ENCODE data around the gene ARL6.
"Not testable (repeated sequence)": the region's sequence is repeated elsewhere in the genome, so short reads cannot be mapped to it uniquely, and the experiment has no call there.

Gene ARL6

DNA sequence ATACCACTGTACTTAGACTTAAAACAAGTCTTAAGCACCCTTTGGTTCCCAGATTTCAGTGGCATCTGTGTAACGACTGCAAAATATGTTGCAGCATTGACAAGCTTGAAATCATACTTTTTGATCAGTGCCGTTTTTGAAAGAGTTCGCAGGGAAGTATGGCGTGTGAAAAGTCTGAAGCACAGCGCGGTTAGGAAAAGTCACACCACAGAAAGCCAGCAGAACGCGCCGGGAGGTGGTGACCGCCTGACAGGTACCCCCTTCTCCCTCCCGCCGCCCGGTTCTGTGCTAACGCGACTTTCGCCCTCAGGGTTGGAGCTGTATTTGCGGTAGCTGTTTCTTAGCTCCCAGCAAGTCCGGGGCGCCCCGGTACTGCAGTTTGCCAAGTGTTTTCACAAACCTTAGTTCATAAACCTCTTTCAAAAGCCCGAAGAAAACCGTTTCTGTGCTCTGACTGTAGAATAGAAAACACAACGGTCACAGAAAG lies 56.8 kb downstream of the ARL6 start:
- peak in 1 of 2 donors; percentile 32 for DNase-seq (ENCODE audit: low read depth in 2 of 2)

DNA sequence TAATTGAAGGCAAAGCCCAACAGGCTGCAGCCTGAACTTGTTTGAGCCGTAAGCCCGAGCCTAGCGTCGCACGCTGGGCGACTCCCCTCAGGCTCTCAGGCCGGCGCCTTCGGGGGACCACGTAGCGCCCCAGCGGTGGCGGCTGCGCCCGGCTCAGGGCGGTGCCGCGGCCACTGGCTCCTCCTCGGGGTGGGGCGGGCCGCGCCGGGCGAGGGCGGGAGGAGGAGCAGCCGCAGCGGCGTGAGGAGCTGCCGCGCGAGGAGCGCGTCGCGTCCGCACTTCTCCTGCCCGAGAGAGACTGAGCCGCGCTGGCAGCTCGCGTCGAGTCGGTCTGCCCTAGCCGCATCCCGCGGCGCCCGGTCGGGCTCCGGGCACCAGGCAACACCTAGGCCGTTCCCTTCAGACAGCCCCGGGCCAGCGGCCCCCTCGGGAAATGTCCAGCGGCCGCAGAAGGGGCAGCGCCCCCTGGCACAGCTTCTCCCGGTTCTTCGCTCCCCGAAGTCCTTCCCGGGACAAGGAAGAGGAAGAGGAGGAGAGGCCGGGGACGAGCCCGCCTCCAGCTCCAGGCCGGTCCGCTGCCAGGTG lies 57.3 kb downstream of the ARL6 start, which contains the start of gene CRYBG3:
CRYBG3 (plus strand) TSS at position 238 of the 585 bp plus-strand sequence; CDS start at position 434, 196 bp downstream.
- DNase-seq (ENCODE audit: low read depth in 2 of 2): peak; percentile 75 to 81

DNA sequence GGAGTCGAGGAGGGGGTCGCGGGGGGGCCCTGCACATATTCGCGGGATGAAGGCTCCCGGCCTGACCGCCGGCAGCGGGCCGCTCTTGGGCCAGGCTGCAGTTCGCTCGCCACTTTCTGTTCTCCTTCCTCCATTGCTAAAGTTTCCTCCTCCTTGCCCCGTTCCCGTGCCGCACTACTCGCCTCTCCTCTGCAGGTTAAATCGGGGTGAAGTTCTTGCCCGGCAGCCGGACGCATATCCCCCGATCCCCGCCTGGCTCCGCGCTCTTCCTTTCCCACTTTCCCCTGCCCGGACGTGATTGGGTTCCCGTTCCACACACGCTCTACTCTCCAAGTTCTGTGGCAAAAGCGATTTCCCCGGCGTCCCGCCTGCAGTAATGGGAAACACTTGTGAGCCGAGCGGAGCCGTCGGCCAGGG lies 57.8 kb downstream of the ARL6 start:
- no peak for DNase-seq (ENCODE audit: low read depth in 2 of 2)

DNA sequence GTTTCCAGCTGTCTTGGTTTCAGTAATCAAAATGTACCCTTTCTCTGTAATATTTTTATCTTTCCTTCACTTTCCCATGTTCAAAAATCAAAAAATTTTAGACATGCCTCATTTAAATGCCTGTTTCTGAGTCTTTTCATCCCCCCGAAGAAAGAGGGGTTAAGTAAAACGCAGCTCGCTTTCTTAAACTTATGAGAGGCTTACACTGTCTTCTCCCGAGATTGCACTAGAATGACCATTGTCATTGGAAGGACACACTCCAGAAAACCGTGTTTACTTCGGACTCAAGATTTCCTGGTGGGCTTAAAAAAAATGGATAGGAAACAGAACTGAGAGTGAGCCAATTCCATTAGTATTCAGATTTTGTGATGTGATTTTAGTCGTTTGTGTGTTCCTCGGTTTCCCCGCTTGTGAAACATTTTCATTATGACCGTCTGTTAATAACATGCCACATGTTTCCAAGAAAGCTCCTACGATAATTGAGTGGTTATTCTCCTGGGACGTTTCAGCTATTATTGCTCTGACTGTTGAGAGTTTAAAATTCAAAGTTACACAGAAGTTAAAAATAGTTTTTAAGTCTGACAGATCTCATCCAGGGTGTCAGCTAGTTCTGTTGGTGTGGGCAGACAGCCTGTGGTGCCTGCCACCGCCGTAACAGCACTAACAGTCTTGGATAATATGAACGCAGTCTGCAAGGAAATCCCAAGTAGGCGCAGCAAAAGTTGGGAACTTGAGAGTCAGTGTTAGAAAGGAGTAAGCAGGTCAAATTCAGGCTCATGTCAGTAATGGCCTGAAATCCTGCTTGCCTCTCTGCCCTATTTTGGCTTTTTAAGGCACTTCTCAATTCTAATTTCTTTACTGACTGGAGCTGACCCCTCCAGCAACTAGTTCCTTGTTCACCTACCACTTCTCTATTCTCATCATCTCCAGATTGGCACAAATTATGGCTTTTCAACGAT lies 58.8 kb downstream of the ARL6 start:
- no peak for DNase-seq (ENCODE audit: low read depth in 2 of 2)

DNA sequence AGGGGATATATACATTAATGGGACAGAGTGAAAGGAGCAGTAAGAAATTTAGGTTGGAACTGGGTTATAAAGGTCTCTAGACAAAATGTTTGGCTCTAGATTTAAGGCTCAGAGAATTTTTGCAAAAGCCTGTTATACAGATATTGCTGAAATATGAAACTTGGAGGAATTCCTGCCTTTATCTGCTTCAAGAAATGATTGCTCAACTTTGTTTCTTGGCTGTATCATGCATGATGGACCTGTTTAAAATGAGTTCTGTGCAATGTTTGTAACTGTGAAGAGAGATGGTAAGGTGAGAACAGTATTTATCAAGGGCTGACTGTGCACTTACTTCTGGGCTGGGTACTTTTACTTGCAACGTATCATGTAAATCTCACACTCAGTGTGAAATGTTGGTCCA lies 60.5 kb downstream of the ARL6 start:
- no peak for DNase-seq (ENCODE audit: low read depth in 2 of 2)

DNA sequence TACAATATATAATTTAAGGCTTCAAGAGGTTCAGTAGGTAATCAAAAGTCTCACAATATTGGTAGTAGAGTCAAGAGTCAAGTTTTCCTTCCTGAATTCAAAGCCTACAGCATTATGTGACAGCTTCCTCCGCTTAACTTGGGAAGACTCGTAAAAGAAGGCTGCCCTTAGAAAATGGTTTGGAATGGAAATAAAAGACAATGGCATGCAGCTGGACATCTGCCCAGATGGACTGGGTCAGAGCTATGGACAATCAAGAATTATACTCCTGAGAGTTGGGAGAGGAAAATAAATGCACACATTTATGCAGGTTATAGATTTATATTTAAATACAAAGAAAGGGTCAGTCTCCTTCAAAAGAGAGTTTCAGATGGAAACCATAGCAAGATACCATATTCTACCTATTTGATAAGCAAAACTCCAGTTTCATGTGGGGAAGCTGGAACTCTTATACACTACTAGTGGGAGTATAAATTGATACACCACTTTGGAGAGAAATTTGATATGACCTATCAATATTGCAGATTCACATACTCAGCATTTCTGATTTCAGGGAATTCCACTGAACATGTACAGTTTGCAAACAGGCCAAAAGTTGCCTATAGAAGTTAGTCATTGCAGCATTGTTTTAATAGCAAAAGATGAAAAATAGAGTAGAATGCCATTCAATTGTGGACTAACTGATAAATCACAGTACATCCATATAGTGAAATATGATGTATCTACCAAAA lies 63.3 kb downstream of the ARL6 start:
- no peak for DNase-seq (ENCODE audit: low read depth in 2 of 2)

DNA sequence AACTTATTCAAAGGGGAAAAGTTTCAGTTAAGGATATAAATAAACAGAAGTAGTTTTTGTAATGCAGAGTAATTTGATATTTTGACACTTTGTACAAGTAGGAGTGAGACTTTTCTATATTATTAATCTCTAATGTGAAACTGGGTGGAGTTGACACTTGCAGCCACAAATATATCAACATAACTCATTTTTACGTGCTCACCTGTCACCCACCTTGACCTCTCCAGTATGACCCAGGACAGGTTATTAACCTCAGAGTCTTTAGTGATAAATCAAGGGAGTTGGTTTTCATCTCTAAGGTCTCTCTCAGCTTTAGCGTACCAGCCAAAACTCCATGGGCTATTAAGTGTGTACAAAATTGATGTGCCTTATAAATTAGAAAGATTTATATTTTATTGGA lies 64.6 kb downstream of the ARL6 start:
- no peak for DNase-seq (ENCODE audit: low read depth in 2 of 2)

DNA sequence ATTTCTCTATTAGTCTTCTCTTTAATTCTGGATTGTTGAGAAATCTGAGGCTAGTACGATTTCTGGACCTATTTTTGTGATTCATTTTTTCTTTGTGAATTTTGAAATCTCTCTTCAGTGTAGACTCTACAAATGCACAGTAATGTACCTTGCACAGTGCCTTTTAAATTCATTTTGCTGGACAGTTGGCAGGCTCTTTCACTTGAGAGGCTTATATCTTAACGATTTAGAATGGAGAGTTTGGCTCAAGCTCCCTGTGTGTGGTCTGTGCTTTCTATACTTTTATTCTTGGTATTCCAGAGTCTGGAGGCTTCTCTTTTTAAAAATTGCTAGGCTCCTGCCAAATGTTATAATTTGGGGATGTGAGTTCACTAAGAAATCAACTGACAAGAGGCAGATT lies 66.1 kb downstream of the ARL6 start:
- DNase-seq (ENCODE audit: low read depth in 2 of 2): no peak

DNA sequence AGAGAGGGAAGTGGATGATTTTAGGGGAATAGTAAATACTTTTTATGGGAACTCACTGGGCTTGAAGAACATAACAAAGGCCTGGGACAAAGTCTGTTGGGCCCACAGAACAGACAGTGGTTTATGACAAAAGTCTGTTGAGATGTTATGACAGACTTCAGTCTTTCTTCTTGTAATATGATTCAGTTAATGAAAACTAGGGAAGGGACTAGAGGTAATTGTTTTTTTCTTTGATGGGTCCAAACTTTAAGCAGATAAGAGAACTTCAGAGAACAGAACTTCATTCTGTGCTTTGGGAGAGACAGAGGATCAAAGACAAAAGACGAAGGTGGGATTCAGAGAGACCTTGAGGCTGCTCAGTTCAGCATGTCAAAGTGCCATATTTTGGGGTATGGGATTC lies 66.6 kb downstream of the ARL6 start:
- DNase-seq (ENCODE audit: low read depth in 2 of 2): no peak

DNA sequence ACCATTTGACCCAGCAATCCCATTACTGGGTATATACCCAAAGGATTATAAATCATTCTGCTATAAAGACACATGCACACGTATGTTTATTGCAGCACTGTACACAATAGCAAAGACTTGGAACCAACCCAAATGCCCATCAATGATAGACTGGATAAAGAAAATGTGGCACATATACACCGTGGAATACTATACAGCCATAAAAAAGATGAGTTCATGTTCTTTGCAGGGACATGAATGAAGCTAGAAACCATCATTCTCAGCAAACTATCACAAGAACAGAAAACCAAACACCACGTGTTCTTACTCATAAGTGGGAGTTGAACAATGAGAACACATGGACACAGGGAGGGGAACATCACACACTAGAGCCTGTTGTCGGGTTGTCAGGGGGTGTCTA lies 68.6 kb downstream of the ARL6 start:
- not testable (repeated sequence) for DNase-seq (ENCODE audit: low read depth in 2 of 2)

DNA sequence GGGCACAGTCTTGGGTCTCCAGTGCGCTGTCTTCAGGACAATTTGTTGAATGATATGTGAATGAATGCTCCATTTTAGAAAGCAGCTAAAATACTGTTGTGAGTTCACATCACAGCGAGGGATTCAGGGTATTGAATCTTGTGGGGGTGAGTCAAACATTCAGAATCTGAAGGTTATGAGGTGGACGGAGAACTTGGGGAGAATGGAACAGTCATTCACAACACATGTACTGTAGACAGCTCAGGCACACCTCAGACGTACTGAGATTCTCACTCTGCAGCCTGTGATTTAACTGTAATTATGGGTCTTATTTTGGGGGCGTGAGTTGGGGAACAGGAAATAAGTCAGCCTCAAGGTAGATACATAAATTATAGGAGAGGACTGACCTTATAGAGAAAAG lies 71.2 kb downstream of the ARL6 start:
- no peak for DNase-seq (ENCODE audit: low read depth in 2 of 2)

DNA sequence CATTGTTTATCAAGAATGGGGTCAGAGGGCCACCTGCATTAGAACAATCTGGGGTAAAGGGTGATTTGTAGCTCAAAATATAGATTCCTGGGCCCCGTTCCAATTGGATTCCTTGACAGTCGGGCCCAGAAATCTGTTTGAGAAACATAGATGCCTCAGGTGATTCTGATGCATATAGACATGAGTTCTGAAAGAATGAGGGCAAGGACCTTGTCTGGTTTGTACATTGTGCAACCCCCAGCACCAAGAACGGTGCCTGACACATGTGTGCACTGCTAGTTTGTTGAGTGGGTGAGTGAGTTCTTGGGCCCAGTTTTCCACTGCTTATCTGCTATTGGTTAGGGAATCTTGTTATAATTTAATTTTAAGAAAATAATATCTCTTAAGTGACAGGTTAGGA lies 73.8 kb downstream of the ARL6 start:
- no peak for DNase-seq (ENCODE audit: low read depth in 2 of 2)

DNA sequence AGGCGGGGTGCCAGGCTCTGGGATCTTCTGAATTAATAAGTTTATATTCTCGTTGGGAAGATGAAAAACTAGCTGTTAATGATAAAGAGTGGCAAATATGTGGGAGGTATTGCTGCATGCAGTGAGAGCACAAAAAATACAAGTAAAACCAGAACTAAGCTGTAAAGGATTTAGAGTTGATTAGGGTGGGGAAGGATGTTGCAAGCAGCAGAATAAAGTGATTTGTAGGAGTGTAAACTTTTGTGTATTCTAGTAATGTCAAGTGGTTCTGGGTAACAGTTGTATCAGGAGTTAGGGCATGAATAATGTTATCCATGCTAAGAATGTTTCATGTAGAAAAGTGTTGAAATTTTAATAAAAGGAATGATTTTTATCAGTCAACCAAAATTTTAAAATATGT lies 75.4 kb downstream of the ARL6 start:
- no peak for DNase-seq (ENCODE audit: low read depth in 2 of 2)

DNA sequence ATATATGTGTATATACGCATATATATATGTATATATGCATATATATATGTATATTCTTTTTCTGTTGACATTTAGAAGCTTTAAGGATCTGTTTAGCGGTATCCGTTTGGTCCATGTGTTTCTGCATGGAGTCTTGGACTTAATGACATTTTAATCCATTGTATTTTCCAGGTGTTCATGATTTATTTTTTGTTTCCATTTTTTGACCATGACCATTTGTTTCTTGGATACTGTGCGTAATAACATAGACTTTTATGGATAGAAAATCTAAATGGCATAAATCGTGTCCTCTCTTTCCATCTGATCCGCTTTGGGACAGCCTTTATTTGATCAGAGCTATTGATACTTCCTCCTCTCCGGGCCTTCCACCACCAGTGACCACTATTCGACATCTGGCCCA lies 76.7 kb downstream of the ARL6 start:
- DNase-seq (ENCODE audit: low read depth in 2 of 2): no peak

DNA sequence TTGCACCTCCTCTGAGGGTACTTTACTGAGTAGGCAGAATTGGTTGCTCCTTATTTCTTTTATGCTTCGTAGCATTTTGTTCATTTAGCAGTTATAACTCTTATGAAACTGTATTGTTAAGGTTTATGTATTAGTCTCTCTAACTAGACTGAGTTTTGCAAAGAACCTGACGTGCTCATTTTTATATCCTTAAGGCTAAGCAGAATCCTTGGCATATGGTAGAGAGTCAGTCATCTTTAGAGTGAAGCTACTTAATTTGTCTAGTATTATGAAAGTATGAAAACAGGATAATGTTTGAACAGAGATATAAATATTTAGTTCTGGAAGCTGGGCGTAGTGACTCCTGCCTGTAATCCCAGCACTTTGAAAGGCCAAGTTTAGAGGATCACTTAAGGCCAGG lies 77.4 kb downstream of the ARL6 start:
- DNase-seq (ENCODE audit: low read depth in 2 of 2): no peak

DNA sequence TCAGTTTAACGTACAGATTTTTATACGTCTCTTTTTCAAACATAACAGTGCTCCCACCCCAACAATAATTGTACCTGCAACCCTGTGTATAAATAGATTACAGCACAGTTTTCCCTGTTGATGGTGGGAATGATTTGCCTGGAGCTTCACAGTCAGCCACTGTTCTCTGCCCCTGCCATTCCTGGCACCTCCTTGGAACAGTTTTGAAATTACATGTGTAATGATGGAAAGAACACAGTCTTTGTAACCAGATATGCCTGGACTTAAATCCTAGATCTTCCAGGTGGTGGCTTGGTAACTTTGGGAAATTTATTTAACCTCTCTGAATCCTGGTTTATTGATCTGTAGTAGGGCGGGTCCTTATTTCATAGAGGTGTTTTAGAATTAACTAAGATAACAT lies 84.2 kb downstream of the ARL6 start:
- DNase-seq (ENCODE audit: low read depth in 2 of 2): no peak
